22Rv1 (cell line): ENCODE measurements around the gene STK25.

Experiments used
- H3K27ac ChIP-seq: fragments of 450-650 bp; 2 replicates; pipeline ENCODE4 v1.5.1; 2017
- CTCF ChIP-seq: fragments of 450-650 bp; IDR thresholded peaks from 2 replicates; pipeline ENCODE4 v1.5.1; 2017; ENCODE audit warnings: mild to moderate bottlenecking
- ZFX ChIP-seq: fragments of 450-650 bp; IDR thresholded peaks from 2 replicates; pipeline ENCODE4 v1.6.1; 2017; ENCODE audit warnings: antibody characterized with exemption, borderline replicate concordance

The STK25 gene

GRCh38 chr2:241508240-241509154 lies at the start of gene STK25:
STK25 (minus strand) TSS chr2:241508584; CDS start chr2:241508035, 549 bp downstream.
- TF ChIP-seq CTCF (0 out of 2 replicates have a peak, but pooled peaks have one; percentile 1), ZFX (no peak)

GRCh38 chr2:241556746-241557145 lies 48.4 kb upstream of the STK25 start:
- no peak overlapping the region for H3K27ac ChIP-seq
- TF ChIP-seq CTCF (no peak), ZFX (no peak)

More at GRCh38 chr2:241508240-241509154, at the start of gene STK25:
- peak within 1 kb of the TSS; percentile 68 for H3K27ac ChIP-seq

- no peak overlapping the region for H3K27ac ChIP-seq
These were observed 47.3 kb upstream of the STK25 start for GRCh38 chr2:241555711-241556110.

GRCh38 chr2:241554610-241555322 lies 46.4 kb upstream of the STK25 start:
- no peak overlapping the region for H3K27ac ChIP-seq
- TF ChIP-seq ZFX: no peak
- TF ChIP-seq CTCF: no peak

More at GRCh38 chr2:241555711-241556110, 47.3 kb upstream of the STK25 start:
- TF ChIP-seq CTCF: no peak
- no peak for TF ChIP-seq ZFX

GRCh38 chr2:241553981-241554380 lies 45.6 kb upstream of the STK25 start:
- TF ChIP-seq ZFX (no peak), CTCF (no peak)
- H3K27ac ChIP-seq: no peak overlapping the region

GRCh38 chr2:241553512-241553830 lies 45.1 kb upstream of the STK25 start:
- H3K27ac ChIP-seq: no peak overlapping the region

More at GRCh38 chr2:241553512-241553830, 45.1 kb upstream of the STK25 start:
- TF ChIP-seq CTCF (no peak), ZFX (no peak)
